Midbrain (tissue), 1 donor: ENCODE data around the gene TBX21.

Experiments
- DNase-seq: peaks from one replicate; lab custom pipeline; 2025; lab: John Stamatoyannopoulos, UW

TBX21 gene

DNA sequence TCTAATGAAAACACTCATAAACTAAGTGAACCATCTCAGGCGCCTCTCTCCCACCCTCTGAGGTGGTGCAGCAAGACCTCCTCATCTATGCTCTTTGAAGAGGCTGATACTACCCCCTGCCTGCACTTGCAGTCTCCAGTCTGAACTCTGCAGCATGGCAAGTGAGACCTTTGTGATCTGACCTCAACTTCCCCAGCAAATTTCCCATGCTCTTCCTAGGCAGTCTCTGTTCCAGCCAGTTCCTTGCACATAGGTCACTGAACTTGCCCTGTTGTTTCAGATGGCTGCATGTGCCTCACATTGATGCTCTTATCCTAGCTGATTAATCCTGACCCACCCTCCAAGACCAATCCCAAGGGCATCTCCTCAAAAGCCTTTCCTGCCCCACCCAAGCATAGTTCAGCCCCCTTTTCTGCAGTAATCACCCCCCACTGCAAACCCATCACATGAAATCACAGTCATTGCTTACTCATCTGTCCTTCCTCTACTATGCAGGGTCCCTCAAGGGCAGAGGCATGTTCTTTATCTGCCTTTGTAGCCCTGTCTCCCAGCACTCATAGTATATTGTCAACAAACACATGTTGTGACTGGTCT lies 42.0 kb downstream of the TBX21 start:
- no peak for DNase-seq

DNA sequence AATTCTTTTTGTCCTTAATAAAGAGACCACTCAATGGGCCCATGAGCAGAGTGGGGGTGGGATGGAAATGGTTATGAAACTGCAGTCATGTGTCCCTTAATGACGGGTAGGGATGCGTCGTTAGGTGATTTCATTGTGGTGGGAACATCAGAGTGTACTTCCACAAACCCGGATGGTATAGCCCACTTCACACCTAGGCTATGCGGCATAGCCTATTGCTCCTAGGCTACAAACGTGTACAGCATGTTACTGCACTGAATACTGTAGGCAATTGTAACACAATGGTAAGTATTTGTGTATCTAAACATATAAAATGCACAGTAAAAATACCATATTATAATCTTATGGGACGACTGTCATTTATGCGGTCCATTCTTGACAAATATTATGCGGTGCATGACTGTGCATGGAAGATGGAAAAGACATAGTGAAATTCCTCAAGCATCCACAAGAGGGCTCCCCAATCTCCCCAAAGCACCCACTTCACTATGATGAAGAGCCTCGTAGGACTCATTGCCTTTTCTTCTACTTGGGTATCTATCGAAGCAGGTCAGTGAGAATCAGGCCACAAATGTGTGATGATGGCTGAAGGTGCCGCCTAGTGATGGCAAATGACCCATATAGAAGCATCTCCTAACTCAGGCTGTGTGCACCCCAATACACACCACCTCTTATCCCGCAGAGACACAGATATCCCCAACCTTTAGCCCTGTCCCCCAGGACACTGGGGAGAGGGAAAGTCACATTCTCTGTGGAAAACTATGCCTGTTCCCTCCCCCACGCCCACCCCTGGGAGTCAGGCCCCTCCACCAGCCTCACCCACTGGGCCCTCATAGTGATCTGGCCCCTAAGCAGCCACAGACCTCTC lies 43.5 kb downstream of the TBX21 start:
- DNase-seq, result no peak

DNA sequence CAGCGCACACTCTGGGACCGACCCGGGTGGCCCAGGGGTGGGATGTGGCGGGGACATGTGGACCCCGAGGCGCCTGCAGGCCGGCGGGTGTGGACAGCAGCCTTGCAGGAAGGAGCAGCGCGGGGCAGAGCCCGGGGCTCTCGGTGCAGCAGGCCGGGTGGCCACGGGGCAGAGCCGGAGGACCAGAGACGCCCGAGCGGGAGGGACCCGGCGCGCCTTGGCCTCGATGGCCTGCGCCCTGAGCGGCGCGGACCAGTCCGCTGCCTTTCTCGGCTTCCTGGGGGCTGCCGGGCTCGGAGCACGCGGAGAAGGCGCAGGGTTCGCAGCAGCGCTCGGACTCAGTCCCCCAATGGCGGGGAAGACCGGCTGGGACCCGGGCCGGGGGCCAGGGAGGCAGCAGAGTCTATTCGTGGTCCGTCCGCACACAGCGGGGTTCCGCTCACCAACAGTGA lies 45.2 kb downstream of the TBX21 start:
- no peak for DNase-seq

DNA sequence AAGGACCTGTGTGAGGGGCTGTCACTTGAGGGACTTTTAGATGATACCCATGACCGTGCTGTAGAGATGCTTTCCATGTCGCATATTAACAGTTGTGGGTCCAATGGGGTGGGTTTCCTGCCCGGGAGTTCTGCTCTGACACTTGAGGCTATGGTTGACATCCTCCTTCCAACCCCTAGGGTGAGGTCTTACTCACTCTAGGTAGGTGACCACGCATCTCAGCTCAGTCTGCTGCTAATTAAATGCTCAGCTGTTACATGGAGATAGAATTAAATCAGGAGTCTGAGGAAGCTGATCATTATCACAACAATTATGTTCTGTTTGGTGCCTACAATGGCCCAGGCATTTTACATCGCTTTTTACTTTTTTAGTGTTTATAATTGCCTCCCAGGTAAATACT lies 48.4 kb downstream of the TBX21 start:
- DNase-seq, result no peak

DNA sequence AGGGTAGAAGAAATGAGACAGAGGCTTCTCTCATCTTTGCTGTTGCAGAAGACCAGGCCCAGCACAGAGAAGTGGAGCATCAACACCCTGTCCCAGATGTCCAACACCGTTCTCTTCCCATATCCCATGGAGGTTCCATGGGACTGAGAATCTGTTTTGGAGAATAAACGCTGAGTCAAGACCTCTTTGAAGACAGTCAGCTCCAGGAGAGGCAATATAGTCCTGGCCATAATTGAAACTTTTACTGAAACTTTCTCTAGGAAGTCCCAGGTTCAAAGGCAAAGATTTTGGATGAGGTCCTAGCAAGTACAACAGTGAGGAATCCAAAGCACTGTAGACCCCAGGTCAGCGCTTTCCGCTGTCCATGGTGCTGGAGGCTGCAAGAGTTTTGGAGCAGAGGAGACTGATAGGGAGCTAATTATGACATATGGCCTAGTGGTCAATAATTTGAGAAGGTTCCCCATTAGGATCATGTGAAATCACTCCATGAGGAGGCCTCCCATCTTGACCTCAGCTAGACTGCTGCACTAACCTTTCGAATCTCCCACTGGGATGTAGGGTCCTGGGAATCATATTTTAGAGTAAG lies 52.6 kb downstream of the TBX21 start:
- no peak for DNase-seq

DNA sequence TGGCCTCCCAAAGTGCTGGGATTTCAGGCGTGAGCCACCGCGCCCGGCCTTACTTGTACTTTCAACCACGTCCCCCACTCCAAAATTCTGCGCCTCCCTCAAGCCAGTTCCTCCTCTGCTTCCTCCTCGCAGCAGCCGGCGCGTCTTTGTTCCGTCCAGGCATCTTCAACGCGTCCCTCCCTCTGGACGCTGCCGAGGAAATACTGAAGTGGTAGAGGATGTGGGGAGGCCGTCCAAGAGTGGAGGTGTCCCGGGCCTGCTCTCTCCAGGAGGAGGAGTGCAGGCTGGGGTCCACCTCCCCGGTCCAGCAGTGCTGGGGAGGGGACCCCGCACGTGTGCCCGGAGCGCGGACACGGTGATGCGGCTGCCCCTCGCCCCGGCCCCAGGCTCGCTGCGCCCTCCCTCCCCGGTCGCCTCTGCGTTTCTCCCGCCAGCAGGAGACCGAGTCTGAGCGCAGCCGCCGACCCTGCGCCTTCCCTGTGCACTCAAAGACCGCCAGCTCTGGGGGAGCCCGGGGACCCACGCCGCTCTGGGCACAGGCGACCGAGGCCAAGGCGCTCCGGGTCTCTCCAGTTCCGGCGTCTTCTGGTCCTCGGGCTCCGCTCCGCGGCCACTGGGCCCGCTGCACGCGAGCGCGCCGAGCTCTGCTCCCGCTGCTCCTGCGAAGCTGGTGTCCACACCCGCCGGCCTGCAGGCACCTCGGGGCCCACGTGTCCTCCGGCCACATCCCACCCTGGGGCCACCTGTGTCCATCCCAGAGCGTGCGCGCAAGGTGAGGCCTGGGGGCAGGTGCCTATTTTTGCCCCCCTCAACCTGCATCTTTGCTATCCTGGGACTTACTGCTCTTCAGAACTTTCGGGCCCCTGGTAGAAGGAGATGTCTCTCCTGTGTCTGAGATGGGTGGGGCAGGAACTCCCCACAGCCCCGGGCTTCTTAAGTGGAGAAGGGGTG lies 56.9 kb downstream of the TBX21 start:
- DNase-seq, result peak; percentile 35

DNA sequence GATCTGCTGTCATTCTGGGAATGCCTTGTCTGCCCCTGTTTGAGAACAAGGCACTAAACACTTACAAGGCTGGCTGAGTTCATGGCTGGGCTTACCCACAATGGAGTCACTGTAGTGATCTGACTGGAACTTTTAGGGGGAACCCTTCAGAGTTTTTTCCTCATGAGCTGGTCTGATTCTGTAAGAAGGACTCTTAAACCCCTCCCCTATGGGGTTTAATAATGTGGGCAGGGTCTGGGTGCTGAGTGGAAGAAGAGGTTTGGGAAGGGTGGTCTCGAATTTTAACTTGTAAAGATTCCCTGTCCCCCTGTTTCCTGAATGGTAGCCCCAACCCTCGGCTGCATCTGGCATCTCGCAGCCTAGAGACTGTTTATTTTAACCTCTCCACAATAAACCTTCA lies 58.0 kb downstream of the TBX21 start:
- DNase-seq, result no peak

DNA sequence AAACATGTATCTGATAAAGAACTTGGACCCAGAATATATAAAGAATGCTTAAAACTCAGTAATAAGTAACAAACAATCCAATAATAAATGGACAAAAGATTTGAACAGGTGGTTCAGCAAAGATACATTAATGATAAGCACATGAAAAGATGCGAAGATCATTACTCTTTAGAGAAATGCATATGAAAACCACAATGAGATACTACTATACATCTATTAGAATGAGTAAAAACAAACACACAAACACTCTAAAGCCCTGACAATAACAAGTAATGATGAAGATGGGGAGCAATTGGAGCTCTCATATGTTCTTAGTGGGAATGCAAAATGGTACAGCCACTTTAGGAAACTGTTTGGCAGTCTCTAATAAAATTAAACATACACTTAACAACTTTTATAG lies 59.4 kb downstream of the TBX21 start:
- no peak for DNase-seq

DNA sequence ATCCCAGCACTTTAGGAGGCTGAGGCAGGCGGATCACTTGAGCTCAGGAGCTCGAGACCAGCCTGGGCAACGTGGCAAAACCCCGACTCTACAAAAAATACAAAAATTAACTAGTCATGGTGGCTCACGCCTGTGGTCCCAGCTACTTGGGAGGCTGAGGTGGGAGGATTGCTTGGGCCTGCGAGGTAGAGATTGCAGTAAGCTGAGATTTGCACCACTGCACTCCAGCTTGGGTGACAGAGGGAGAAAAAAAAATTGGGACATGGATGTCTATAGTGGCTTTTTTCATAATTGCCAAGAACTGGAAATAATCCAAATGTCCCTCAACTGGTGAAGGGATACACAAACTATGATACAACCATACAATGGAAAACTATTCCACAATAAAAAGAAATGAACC lies 59.9 kb downstream of the TBX21 start:
- DNase-seq, result no peak
